ENCODE measurements around the gene ZBTB3.
"Not testable (repeated sequence)": the region's sequence is repeated elsewhere in the genome, so short reads cannot be mapped to it uniquely, and the experiment has no call there.

Gene ZBTB3

DNA sequence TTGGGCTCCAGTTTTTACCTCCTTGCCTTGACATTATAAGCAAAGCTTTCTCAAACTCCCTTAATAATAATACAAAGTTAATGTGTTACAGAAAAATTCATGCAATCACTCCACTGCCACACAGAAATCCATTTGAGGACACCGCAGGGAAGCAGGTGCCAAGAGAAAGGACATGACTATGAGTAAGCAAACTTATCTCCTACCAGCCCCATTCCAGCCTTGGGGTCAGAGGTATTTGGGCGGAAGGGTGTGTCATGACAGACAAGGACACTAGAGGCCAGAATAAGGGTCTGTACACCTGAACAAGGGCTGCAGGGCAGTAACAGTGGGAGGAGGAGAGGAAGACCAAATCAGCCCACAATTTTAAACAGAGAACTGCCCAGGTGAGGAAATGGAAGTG lies 40.6 kb downstream of the ZBTB3 start:
- DNase-seq = peak; percentile 58

- no peak for DNase-seq
These were observed 41.1 kb downstream of the ZBTB3 start for GRCh38 chr11:62712861-62713260.

- no peak for DNase-seq
These were observed 41.6 kb downstream of the ZBTB3 start for GRCh38 chr11:62712276-62712812.

GRCh38 chr11:62710001-62710345 lies 44.0 kb downstream of the ZBTB3 start:
- peak; percentile 56 for DNase-seq

GRCh38 chr11:62709247-62710000 lies 44.5 kb downstream of the ZBTB3 start:
- DNase-seq = peak; percentile 97

- peak; percentile 62 for DNase-seq
These were observed 45.2 kb downstream of the ZBTB3 start for GRCh38 chr11:62708793-62709192.

GRCh38 chr11:62708392-62708791 lies 45.6 kb downstream of the ZBTB3 start:
- DNase-seq = no peak

DNA sequence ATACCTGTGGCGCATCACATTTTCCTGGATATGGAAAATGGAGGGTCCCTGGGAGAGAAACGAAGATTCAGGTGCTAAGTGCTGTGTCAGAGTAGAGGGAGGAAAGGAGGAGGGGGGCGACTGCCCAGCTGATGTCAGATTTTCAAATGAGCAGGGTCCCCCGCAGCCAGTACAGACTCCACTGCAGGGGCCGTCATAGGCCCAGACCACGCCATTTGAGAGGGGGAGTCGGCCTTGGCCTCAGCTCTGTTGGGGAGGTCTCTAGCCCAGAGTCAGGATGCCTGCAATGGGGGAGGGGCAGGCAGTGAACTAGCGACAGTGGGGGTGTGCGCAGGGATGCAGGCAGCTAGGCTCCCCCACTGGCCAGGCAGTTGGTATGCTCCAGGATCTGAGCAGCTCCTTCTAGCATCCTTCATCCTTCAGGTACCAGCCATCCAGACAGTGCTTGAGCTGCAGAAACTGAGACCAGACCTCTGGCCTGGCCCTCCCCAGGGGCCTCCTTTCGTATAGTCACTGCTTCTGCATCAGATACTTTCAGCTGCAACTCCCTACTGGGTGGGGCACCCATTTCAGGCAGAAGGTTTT lies 46.6 kb downstream of the ZBTB3 start, which contains the start of the genes BSCL2 and GNG3:
TSS of gene BSCL2 (minus strand) at position 148 of the 585 bp plus-strand sequence. CDS start 229 bp downstream, outside the sequence.
TSS of gene GNG3 (plus strand) at position 400 of the 585 bp plus-strand sequence. CDS start 620 bp downstream, outside the sequence.
- peak; percentile 94 for DNase-seq

DNA sequence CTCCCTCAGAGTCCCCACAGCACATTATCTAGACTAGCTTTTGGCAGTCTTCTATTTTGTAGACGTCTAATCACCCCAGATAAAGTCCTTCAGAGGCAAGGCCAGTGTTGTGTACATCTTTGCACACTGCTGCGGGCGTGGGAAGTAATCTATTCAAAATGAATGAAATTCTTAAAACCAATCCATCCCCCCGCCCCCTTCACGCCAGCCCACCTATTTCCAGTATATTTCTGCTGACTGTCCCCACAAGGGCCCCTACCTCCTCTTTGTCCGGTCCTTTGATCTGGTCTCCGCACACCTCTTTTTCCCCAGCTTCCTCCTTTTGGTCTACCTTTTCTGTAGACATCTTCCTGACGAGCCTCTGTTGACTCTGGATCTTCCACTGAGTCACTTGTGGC lies 47.1 kb downstream of the ZBTB3 start:
- DNase-seq = no peak

DNA sequence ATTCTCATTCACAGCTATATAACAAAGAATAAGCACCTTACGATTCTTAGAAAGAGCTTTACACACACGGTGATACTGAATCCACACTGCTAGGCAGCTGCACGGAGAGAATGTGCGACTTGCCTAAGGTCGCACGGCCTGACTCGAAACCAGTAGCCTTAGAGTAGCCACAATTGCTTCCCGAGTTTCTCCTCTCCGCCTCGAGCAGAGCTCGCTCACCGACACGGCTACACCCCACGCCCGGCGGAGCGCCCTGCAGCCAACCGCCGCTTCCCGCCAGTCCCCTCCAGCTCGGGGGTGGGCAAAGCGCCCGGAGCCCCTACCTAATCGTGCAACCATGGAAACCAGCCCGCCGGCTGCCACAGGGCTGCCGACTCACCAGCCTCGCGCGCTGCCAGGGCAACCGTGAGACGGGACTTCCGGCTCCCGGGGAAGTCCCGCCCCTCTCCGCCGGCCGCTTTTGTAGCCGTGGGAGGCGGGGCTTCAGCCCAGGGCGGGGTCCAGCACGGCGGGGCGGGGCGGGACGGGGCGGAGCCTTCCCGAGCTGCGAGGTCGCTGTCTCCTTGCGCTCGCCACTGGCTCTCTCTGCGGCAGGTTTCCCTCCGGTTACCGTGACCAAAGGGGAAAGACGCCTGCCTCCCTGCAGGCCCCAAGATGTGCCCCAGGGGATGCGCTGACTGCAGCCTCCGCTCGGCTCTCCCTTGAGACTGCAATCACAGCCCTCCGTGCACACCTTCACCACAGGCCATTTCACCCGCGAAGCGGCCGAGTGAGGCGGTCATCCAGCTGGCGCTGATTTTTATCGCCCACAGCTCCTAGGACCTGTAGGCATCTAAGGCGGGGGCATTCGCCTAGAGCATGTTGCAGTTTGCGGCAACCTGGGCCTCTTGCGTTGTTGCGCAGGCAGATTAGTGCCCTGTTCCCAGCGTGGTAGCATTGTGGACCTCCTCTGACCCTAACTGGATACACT lies 47.8 kb downstream of the ZBTB3 start:
- peak; percentile 98 for DNase-seq

DNA sequence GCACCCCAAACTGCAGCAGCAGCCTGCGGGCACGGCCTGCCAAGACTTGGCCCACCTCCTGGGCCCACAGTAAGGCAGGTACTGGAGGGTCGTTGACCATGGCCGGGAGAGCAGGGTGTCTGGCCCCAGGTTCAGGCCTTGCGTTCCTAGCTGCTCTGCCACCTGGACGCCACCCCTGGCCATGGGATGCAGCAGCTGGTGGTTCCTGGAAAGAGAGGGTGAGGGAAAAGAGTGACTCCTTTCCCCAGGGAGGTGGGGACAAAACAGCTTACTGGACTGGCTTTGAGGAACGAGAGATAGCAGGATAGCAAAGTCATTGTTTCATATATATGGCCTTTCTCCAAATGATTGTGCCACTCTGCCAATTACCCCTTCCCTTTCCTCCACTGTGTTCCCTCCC lies 48.5 kb downstream of the ZBTB3 start:
- no peak for DNase-seq

GRCh38 chr11:62703921-62704320 lies 50.0 kb downstream of the ZBTB3 start:
- DNase-seq = not testable (repeated sequence)

GRCh38 chr11:62702246-62702645 lies 51.7 kb downstream of the ZBTB3 start:
- DNase-seq = no peak
